ENCODE measurements around the gene TMEM220.

DNA sequence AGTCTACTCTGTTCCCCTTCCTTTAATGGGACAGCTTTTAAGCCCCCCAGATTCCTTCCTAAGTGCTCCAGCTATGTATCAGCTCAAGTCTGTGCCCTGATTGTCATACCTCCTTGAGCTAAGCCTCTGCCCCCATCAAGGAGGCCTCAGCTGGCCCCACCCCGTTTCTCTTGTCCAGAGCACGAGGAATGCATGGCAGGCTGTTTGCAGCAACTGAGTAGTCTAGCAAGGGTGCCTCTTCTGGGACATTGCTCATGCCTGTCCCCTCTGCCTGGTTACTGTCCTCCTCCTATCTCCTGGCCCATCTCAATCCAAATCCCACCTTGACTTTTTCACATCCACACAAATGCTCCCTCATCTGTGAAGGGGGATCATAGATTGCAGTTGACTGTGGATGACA, 27.8 kb upstream of the TMEM220 start:
- TF ChIP-seq, protein P1, sequence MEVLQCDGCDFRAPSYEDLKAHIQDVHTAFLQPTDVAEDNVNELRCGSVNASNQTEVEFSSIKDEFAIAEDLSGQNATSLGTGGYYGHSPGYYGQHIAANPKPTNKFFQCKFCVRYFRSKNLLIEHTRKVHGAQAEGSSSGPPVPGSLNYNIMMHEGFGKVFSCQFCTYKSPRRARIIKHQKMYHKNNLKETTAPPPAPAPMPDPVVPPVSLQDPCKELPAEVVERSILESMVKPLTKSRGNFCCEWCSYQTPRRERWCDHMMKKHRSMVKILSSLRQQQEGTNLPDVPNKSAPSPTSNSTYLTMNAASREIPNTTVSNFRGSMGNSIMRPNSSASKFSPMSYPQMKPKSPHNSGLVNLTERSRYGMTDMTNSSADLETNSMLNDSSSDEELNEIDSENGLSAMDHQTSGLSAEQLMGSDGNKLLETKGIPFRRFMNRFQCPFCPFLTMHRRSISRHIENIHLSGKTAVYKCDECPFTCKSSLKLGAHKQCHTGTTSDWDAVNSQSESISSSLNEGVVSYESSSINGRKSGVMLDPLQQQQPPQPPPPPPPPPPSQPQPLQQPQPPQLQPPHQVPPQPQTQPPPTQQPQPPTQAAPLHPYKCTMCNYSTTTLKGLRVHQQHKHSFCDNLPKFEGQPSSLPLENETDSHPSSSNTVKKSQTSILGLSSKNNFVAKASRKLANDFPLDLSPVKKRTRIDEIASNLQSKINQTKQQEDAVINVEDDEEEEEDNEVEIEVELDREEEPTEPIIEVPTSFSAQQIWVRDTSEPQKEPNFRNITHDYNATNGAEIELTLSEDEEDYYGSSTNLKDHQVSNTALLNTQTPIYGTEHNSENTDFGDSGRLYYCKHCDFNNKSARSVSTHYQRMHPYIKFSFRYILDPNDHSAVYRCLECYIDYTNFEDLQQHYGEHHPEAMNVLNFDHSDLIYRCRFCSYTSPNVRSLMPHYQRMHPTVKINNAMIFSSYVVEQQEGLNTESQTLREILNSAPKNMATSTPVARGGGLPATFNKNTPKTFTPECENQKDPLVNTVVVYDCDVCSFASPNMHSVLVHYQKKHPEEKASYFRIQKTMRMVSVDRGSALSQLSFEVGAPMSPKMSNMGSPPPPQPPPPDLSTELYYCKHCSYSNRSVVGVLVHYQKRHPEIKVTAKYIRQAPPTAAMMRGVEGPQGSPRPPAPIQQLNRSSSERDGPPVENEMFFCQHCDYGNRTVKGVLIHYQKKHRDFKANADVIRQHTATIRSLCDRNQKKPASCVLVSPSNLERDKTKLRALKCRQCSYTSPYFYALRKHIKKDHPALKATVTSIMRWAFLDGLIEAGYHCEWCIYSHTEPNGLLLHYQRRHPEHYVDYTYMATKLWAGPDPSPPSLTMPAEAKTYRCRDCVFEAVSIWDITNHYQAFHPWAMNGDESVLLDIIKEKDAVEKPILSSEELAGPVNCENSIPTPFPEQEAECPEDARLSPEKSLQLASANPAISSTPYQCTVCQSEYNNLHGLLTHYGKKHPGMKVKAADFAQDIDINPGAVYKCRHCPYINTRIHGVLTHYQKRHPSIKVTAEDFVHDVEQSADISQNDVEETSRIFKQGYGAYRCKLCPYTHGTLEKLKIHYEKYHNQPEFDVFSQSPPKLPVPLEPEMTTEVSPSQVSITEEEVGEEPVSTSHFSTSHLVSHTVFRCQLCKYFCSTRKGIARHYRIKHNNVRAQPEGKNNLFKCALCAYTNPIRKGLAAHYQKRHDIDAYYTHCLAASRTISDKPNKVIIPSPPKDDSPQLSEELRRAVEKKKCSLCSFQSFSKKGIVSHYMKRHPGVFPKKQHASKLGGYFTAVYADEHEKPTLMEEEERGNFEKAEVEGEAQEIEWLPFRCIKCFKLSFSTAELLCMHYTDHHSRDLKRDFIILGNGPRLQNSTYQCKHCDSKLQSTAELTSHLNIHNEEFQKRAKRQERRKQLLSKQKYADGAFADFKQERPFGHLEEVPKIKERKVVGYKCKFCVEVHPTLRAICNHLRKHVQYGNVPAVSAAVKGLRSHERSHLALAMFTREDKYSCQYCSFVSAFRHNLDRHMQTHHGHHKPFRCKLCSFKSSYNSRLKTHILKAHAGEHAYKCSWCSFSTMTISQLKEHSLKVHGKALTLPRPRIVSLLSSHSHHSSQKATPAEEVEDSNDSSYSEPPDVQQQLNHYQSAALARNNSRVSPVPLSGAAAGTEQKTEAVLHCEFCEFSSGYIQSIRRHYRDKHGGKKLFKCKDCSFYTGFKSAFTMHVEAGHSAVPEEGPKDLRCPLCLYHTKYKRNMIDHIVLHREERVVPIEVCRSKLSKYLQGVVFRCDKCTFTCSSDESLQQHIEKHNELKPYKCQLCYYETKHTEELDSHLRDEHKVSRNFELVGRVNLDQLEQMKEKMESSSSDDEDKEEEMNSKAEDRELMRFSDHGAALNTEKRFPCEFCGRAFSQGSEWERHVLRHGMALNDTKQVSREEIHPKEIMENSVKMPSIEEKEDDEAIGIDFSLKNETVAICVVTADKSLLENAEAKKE (CRISPR knock-in tag; IDR thresholded peaks at IDR 0.05): no peak
- TF ChIP-seq CTCF (conservative IDR thresholded peaks at IDR 0.05; ENCODE audit: low read depth in 2 of 2) (no peak), POLR2AphosphoS5 (IDR thresholded peaks at IDR 0.05; ENCODE audit: low read depth) (no peak), EZH2 (IDR thresholded peaks at IDR 0.05; ENCODE audit: low read depth, unreplicated experiment) (no peak), EZH2phosphoT487 (IDR thresholded peaks at IDR 0.05; ENCODE audit: unreplicated experiment) (no peak)
- TF ChIP-seq, protein P2, sequence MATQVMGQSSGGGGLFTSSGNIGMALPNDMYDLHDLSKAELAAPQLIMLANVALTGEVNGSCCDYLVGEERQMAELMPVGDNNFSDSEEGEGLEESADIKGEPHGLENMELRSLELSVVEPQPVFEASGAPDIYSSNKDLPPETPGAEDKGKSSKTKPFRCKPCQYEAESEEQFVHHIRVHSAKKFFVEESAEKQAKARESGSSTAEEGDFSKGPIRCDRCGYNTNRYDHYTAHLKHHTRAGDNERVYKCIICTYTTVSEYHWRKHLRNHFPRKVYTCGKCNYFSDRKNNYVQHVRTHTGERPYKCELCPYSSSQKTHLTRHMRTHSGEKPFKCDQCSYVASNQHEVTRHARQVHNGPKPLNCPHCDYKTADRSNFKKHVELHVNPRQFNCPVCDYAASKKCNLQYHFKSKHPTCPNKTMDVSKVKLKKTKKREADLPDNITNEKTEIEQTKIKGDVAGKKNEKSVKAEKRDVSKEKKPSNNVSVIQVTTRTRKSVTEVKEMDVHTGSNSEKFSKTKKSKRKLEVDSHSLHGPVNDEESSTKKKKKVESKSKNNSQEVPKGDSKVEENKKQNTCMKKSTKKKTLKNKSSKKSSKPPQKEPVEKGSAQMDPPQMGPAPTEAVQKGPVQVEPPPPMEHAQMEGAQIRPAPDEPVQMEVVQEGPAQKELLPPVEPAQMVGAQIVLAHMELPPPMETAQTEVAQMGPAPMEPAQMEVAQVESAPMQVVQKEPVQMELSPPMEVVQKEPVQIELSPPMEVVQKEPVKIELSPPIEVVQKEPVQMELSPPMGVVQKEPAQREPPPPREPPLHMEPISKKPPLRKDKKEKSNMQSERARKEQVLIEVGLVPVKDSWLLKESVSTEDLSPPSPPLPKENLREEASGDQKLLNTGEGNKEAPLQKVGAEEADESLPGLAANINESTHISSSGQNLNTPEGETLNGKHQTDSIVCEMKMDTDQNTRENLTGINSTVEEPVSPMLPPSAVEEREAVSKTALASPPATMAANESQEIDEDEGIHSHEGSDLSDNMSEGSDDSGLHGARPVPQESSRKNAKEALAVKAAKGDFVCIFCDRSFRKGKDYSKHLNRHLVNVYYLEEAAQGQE (IDR thresholded peaks at IDR 0.05; ENCODE audit: unreplicated experiment): no peak

Data from GM23338 (cell line).